NCI-H2171 (cell line): ENCODE results near the gene LRRC75A.
A peak's percentile ranks its signal among the peaks of the same experiment; 100 is the strongest.
"Not testable (repeated sequence)": the region's sequence is repeated elsewhere in the genome, so short reads cannot be mapped to it uniquely, and the experiment has no call there.

Experiments used
- DNase-seq: peaks from one replicate; lab custom pipeline; 2025; lab: John Stamatoyannopoulos, UW

The LRRC75A gene

GRCh38 chr17:16430650-16431049 is 61.3 kb downstream of the LRRC75A start:
- no peak for DNase-seq

- no peak for DNase-seq
Observed at GRCh38 chr17:16429083-16429482, 62.9 kb downstream of the LRRC75A start.

- no peak for DNase-seq
Observed at GRCh38 chr17:16428098-16428882, 63.7 kb downstream of the LRRC75A start.

GRCh38 chr17:16427020-16427419 is 65.0 kb downstream of the LRRC75A start:
- DNase-seq: no peak

GRCh38 chr17:16425698-16426659 is 66.0 kb downstream of the LRRC75A start:
- DNase-seq: no peak

GRCh38 chr17:16425202-16425601 is 66.8 kb downstream of the LRRC75A start:
- DNase-seq: no peak

GRCh38 chr17:16423226-16423872 is 68.6 kb downstream of the LRRC75A start:
- DNase-seq: no peak

- DNase-seq: no peak
Observed at GRCh38 chr17:16422416-16422815, 69.6 kb downstream of the LRRC75A start.

- no peak for DNase-seq
Observed at GRCh38 chr17:16419929-16420271, 72.1 kb downstream of the LRRC75A start.

- DNase-seq: no peak
Observed at GRCh38 chr17:16419074-16419928, 72.7 kb downstream of the LRRC75A start.

- no peak for DNase-seq
Observed at GRCh38 chr17:16418685-16419068, 73.3 kb downstream of the LRRC75A start.

- DNase-seq: no peak
Observed at GRCh38 chr17:16417896-16418684, 73.9 kb downstream of the LRRC75A start.

- DNase-seq: no peak
Observed at GRCh38 chr17:16417399-16417798, 74.6 kb downstream of the LRRC75A start.

- no peak for DNase-seq
Observed at GRCh38 chr17:16415031-16415924, 76.7 kb downstream of the LRRC75A start, which contains the start of gene TRPV2. Gene TRPV2, plus strand, starts transcription at chr17:16415571. Its CDS starts 2,098 bp downstream, at chr17:16417669.

- DNase-seq: peak; percentile 27
Observed at GRCh38 chr17:16407911-16408588, 83.9 kb downstream of the LRRC75A start.

GRCh38 chr17:16406742-16407674 is 85.0 kb downstream of the LRRC75A start:
- DNase-seq: no peak

GRCh38 chr17:16403847-16404246 is 88.1 kb downstream of the LRRC75A start:
- not testable (repeated sequence) for DNase-seq
